ENCODE results near the gene PLEKHA7. TPM values are rescaled to one million over a fixed set of nuclear protein-coding genes. Genes with fewer than 3 reads are reported as not detected.
A peak's percentile ranks its signal among the peaks of the same experiment; 100 is the strongest.

The PLEKHA7 gene
- total RNA-seq, 4 donors from 2014 or later = 16.9 to 35.1 (median 24.1) TPM

DNA sequence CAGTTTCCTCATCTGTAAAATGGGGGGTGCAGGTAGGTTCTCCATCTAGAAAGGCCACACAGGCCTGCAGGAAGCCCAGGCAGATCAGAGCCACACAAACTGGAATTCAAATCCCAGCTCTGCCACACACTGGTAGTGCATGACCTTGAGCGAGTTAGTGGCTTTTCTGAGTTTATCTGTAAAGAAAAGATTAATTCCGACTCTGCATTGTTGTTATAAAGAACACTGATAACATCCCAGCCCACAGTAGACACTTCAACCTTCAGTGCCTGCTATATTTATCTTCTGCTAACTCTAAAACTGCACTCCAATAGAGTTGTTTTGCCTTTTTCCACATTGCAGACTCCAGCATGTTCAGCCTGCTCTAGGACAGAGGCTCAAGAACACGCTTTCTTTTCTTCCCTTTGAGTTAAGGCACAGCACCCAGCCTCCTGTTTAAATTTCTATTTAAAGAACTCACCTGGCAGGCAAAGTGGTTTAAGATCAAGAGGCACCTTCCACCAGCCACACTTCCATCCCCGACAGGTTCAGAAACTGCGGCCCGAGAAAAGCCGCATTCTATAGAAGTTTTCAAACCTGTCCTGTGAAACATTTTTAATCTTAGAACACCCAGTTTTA lies 133.9 kb downstream of the PLEKHA7 start:
- TF ChIP-seq POLR2A (IDR thresholded peaks at IDR 0.05) = no peak
- TF ChIP-seq CTCF (IDR thresholded peaks at IDR 0.05) = no peak
- intact Hi-C loops (cut with DNase I; ENCODE audit: low total_unique reads) = loop anchor here (5.0 kb wide), 1 partner anchor 63 kb away; no protein-coding TSS in a partner anchor
- WGBS, 2 donors = 75 to 81% methylated on average over 7 of the region's 7 CpGs
- H3K4me3 ChIP-seq (ENCODE audit: low read depth, poor library complexity, severe bottlenecking) = no peak overlapping the region
- no peak for DNase-seq (ENCODE audit: low spot score in 2 of 2)

GRCh38 chr11:16879690-16880089 lies 134.5 kb downstream of the PLEKHA7 start:
- TF ChIP-seq CTCF (IDR thresholded peaks at IDR 0.05) (no peak), POLR2A (IDR thresholded peaks at IDR 0.05) (no peak)
- 78 to 82% methylated on average over 2 of the region's 2 CpGs for WGBS, 2 donors
- intact Hi-C loops (cut with DNase I; ENCODE audit: low total_unique reads) = loop anchor here (5.0 kb wide), 1 partner anchor 62 kb away; no protein-coding TSS in a partner anchor
- no peak overlapping the region for H3K4me3 ChIP-seq (ENCODE audit: low read depth, poor library complexity, severe bottlenecking)
- DNase-seq (ENCODE audit: low spot score in 2 of 2) = no peak

GRCh38 chr11:16876837-16877236 lies 137.4 kb downstream of the PLEKHA7 start:
- TF ChIP-seq POLR2A (IDR thresholded peaks at IDR 0.05) (no peak), CTCF (IDR thresholded peaks at IDR 0.05) (no peak)
- intact Hi-C loops (cut with DNase I; ENCODE audit: low total_unique reads) = no loop called here
- no peak overlapping the region for H3K4me3 ChIP-seq (ENCODE audit: low read depth, poor library complexity, severe bottlenecking)
- 60 to 68% methylated on average over 3 of the region's 3 CpGs for WGBS, 2 donors
- DNase-seq (ENCODE audit: low spot score in 2 of 2) = no peak

DNA sequence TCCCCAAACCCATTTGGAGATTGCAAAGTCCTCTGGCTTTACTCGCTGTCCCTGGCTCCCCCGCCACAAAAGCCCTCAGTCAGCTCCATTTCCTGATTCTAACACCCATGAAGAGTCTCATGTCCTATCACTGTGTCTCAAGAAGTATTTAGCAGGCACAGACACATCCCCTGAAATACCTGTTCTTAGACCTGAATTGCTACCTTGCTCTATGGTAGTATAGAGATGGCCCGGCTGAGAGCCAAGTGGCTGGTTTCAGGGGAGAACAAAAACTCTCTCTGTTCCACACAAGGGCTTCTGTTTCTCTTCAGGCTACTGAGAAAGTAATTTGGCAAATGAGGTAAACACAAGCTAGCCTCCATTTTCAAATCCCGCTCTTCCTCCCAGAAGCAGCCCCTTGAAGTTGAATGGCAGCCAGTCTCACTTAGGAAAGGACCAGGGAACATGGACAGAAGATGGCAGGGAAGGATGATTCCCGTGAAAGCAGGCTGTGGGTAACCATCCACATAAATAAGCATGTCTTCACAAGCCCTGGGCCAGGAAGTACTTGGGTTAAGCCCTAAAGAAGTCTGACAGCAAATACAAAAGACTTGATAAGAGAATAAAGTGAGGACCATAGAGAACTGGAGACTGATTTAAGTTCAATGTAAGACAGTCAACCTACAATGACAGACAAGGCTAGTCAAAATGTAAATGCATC lies 138.0 kb downstream of the PLEKHA7 start:
- DNase-seq (ENCODE audit: low spot score in 2 of 2) = peak in 1 of 2 donors; percentile 78
- 57 to 59% methylated on average over 5 of the region's 5 CpGs for WGBS, 2 donors
- no peak overlapping the region for H3K4me3 ChIP-seq (ENCODE audit: low read depth, poor library complexity, severe bottlenecking)
- intact Hi-C loops (cut with DNase I; ENCODE audit: low total_unique reads) = no loop called here
- TF ChIP-seq POLR2A (IDR thresholded peaks at IDR 0.05) (no peak), CTCF (IDR thresholded peaks at IDR 0.05) (no peak)

DNA sequence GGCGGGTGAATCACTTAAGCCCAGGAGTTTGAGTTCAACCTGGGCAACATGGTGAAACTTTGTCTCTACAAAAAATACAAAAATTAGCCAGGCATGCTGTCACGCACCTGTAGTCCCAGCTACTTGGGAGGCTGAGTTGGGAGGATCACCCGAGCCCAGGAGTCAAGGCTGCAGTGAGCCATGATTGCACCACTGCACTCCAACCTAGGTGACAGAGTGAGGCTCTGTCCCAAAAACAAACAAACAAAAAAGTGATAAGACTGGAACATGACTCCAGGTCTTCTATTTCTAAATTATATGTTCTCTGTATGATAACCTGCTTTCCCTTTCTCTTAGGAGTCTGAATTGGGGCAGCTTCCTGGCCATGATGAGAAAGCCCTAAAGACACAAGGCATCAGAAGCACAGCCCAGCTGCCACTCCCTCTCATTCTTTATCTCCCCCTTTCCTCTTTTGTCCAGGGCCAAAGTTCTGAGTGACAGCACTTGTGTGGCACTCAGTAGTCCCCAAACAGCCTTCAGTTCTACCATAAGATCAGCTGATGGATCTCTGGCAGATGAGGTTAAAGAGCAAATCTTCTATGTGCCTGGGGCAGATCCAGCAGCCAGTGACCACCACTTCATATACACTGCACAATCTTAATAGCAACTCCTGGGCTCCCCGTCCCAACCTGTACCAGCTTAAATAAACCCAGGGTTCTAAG lies 139.8 kb downstream of the PLEKHA7 start:
- intact Hi-C loops (cut with DNase I; ENCODE audit: low total_unique reads) = no loop called here
- no peak for DNase-seq (ENCODE audit: low spot score in 2 of 2)
- TF ChIP-seq POLR2A (IDR thresholded peaks at IDR 0.05) (no peak), CTCF (IDR thresholded peaks at IDR 0.05) (no peak)
- no peak overlapping the region for H3K4me3 ChIP-seq (ENCODE audit: low read depth, poor library complexity, severe bottlenecking)
- WGBS, 2 donors = 81 to 92% methylated on average over 4 of the region's 4 CpGs
